Gastroesophageal sphincter (tissue), 4 donors: ENCODE results near the gene DGAT2. TPM values are rescaled to one million over a fixed set of nuclear protein-coding genes. Genes with fewer than 3 reads are reported as not detected.

Source experiments
- ATAC-seq: fragments of 150-250 bp; one replicate; pipeline ENCODE4 v1.9.1; 2016; ENCODE audit warnings: mild to moderate bottlenecking, moderate library complexity
- H3K27ac ChIP-seq, 4 donors: fragments of 200-600 bp; sonication (generic) in 3 of 4; 1 replicate in 3 of 4; 2 replicates in 1 of 4; pipeline ENCODE4 v1.5.1; 2016 to 2019
- H3K27me3 ChIP-seq: fragments of 200-600 bp; sonication (generic); one replicate; pipeline ENCODE4 v1.5.1; 2019
- H3K36me3 ChIP-seq, 2 donors: fragments of 200-600 bp; sonication (generic); one replicate each; pipeline ENCODE4 v1.5.1; 2019; ENCODE audit warnings: control low read depth in 1 of 2
- H3K4me1 ChIP-seq, 3 donors: fragments of 200-600 bp; sonication (generic); 1 replicate in 2 of 3; 2 replicates in 1 of 3; pipeline ENCODE4 v1.5.1; 2016 to 2019; ENCODE audit warnings: control low read depth in 2 of 3
- H3K4me3 ChIP-seq, 2 donors: fragments of 200-600 bp; sonication (generic); one replicate each; pipeline ENCODE4 v1.5.1; 2019; ENCODE audit warnings: mild to moderate bottlenecking in 1 of 2, moderate library complexity in 1 of 2
- H3K9me3 ChIP-seq, 3 donors: fragments of 200-600 bp; sonication (generic); one replicate each; pipeline ENCODE4 v1.5.1; 2017 to 2019; ENCODE audit warnings: control low read depth in 2 of 3
- CTCF ChIP-seq, 4 experiments: fragments of 200-600 bp in 2 of 4; fragments of 450-650 bp in 2 of 4; sonication (generic) in 1 of 4; IDR thresholded peaks; one replicate each; pipeline ENCODE4 v1.5.1; 2017 to 2019; ENCODE audit warnings: antibody characterized with exemption in 4 of 4, mild to moderate bottlenecking in 2 of 4, moderate library complexity in 2 of 4
- EP300 ChIP-seq: sonication (generic); formaldehyde crosslinking; IDR thresholded peaks from one replicate; pipeline ENCODE4 v1.6.1; 2017; ENCODE audit warnings: antibody characterized with exemption, mild to moderate bottlenecking
- POLR2A ChIP-seq, 2 donors: fragments of 450-650 bp; IDR thresholded peaks; one replicate each; pipeline ENCODE4 v1.6.1; 2017; ENCODE audit warnings: antibody characterized with exemption in 2 of 2, mild to moderate bottlenecking in 2 of 2, moderate library complexity in 1 of 2
- POLR2AphosphoS5 ChIP-seq: sonication (generic); formaldehyde crosslinking; IDR thresholded peaks from one replicate; pipeline ENCODE4 v1.6.1; 2017; ENCODE audit warnings: antibody characterized with exemption
- WGBS, 2 donors: methylation state at CpG; one replicate each; pipeline ENCODE4 v1.1.5; 2018; ENCODE audit warnings: low coverage in 1 of 2; 5-methylcytosine and 5-hydroxymethylcytosine counted together
- total RNA-seq, 4 donors: library from RNA; depleted of rRNA; stranded (reverse); fragments of >200 nt; gene quantifications; one replicate each; pipeline ENCODE4 v1.1.0, GENCODE V29; 2016

The DGAT2 gene
- total RNA-seq, 4 donors from 2014 or later = 0.74 to 14.4 (median 1.5) TPM

DNA sequence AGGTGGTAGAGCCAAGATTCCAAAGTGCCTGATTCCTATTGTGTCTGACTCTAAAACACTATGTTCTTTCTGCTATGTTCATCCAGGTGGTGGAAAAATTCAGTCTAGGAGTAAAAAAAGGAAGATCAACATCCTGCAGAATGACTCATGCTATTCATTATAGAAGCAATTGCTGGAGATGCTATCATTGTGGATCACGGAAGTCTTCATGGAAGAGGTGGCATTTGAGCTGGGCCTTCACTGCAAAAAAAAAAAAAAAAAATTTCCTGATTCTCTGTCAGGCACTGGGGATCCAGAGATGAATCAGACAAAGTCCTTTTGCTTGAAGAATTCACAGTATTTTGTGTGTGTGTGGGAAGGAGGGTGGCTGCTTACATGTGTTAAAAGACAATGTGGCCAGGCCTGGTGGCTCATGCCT is 45.1 kb downstream of the DGAT2 start:
- peak overlapping the region; percentile 6 to 98 (median 96) for H3K27ac ChIP-seq
- H3K4me3 ChIP-seq = no peak overlapping the region
- ATAC-seq = no peak
- H3K27me3 ChIP-seq = no peaks in the 10 kb centered on the region
- TF ChIP-seq CTCF (IDR thresholded peaks at IDR 0.05) (no peak), POLR2A (IDR thresholded peaks at IDR 0.05) (no peak), POLR2AphosphoS5 (no peak), EP300 (no peak)
- peaks cover 0 to 36% (median 7%) of the 10 kb centered on the region in 3 donors for H3K4me1 ChIP-seq
- no peaks in the 10 kb centered on the region for H3K36me3 ChIP-seq
- WGBS, 2 donors = 73 to 100% methylated on average over 1 of the region's 1 CpG
- no peaks in the 10 kb centered on the region for H3K9me3 ChIP-seq

DNA sequence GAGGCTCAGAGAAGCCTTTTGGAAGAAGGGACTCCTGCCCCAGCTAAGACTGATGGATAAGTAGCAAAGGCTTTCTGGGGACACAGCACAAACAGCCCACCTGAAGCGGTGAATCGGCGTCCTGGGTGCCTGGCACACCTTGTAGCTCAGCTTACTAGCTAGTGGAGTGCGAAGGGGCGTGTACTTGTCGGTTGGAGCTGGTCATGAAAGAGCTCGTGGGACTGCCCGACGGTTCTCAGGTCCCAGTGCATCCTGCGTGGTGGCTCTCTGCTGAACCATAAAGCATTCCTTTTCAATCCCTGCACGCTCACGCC is 45.7 kb downstream of the DGAT2 start:
- no peak for TF ChIP-seq POLR2AphosphoS5
- TF ChIP-seq EP300 = no peak
- TF ChIP-seq POLR2A (IDR thresholded peaks at IDR 0.05) = no peak
- no peak for TF ChIP-seq CTCF (IDR thresholded peaks at IDR 0.05)
- Histone ChIP-seq H3K9me3 (no peaks in the 10 kb centered on the region), H3K4me1 (peaks cover 0 to 38% (median 9%) of the 10 kb centered on the region in 3 donors), H3K4me3 (peak overlapping the region; percentile 94 to 97), H3K36me3 (no peaks in the 10 kb centered on the region), H3K27ac (peak overlapping the region; percentile 6 to 98 (median 96)), H3K27me3 (no peaks in the 10 kb centered on the region)
- no CpG with 5 or more reads among the region's 12 CpGs for WGBS, 2 donors
- ATAC-seq = peak; percentile 34

DNA sequence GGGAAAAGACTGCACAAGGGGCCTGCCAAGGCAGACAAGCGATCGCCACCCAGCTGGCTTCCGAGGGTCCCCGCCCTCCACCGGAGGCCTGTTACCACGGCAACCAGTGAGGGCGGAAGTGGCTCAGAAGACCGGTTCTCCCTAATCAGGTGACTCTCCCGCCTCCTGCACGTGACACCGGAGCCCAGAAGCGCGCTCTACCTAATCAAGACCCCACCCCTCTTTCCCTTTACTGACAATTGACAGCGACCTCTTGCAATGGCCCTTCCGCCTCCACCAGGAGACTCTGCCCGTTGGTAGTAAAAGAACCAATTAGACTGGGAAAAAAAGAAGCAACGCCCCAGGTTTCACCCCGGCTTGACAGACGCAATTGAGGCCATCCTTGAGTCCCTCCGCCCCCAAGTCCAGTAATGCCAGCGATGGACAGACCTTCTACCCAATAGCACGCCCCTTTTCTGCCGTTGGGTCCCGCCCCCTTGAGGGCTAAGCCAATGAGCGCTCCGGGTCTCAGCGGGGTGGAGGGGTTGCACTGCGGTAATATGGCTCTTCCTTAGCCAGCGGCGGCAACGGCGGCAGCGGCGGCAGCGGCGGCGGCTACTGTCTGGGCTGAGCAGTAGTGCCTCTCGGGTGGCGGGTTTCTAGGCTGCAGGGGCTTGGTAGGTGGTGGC is 46.2 kb downstream of the DGAT2 start, which contains the start of gene UVRAG:
TSS of gene UVRAG (plus strand) at position 534 of the 668 bp plus-strand sequence. CDS start 198 bp downstream, outside the sequence.
- peak; percentile 90 for TF ChIP-seq POLR2AphosphoS5
- no peak for TF ChIP-seq EP300
- TF ChIP-seq CTCF (IDR thresholded peaks at IDR 0.05) = peak in 1 of 4 experiments; percentile 51
- TF ChIP-seq POLR2A (IDR thresholded peaks at IDR 0.05) = peak; percentile 86 to 88
- Histone ChIP-seq H3K27me3 (no peaks in the 10 kb centered on the region), H3K9me3 (no peaks in the 10 kb centered on the region), H3K36me3 (no peaks in the 10 kb centered on the region), H3K4me1 (peaks cover 0 to 43% (median 9%) of the 10 kb centered on the region in 3 donors), H3K4me3 (peak within 1 kb of the TSS; percentile 94 to 97), H3K27ac (peak within 1 kb of the TSS; percentile 94 to 98 (median 96))
- WGBS, 2 donors = 0% methylated on average over 6 of the region's 39 CpGs; no CpG with 5 or more reads in 1 of the 2 donors
- peak; percentile 97 for ATAC-seq

DNA sequence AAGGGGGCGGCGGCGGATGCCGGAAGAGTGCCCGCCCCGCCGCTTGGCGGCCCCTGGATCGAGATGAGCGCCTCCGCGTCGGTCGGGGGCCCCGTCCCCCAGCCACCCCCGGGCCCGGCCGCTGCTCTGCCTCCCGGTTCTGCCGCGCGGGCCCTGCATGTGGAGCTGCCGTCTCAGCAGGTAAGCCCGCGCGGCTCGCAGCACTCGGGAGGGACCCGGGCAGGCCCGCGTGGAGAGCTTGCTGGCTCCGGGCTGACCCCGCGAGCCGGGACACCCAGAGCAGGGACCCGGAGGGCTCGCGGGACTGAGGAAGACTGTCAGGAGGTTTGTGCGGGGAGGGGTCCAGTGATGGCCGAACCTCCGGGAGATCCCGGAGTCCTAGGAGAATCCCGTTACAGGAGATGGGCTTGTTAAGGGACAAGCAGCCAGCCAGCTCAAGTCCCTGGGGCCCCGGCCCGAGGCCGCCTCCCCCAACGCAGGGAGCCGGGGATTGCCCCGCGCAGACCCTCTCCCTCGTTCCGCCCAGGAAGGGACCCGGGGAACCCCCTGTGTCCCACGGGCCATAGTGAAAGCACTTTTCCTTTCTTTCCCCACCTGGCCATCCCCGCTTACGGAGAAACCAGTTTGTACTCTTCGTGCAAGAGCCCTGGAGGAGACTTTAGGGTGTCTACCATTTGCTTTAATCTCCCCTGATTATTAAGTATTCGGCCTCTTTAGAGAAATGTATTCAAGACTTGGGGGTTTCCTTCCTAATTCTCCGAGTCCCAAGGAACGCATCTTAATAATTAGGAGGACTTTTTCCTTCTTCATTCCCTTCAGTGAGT is 47.0 kb downstream of the DGAT2 start:
- Histone ChIP-seq H3K4me3 (peak overlapping the region; percentile 94 to 97), H3K4me1 (peaks cover 0 to 51% (median 9%) of the 10 kb centered on the region in 3 donors), H3K27me3 (no peaks in the 10 kb centered on the region), H3K27ac (peak overlapping the region; percentile 94 to 98 (median 96)), H3K9me3 (no peaks in the 10 kb centered on the region), H3K36me3 (no peaks in the 10 kb centered on the region)
- peak; percentile 16 for ATAC-seq
- peak in 2 of 4 experiments; percentile 15 to 28 for TF ChIP-seq CTCF (IDR thresholded peaks at IDR 0.05)
- no peak for TF ChIP-seq POLR2AphosphoS5
- 0% methylated on average over 6 to 7 of the region's 60 CpGs for WGBS, 2 donors
